ENCODE results near the gene BHLHE23. TPM values are rescaled to one million over a fixed set of nuclear protein-coding genes. Genes with fewer than 3 reads are reported as not detected.

Gene BHLHE23
- total RNA-seq, 1 donor from 2014 or later = not detected

GRCh38 chr20:63015662-63016361 lies 9.0 kb upstream of the BHLHE23 start:
- H3K4me1 Mint-ChIP-seq (ENCODE audit: unreplicated experiment) = peaks cover 22% of the 10 kb centered on the region
- no peak for DNase-seq (ENCODE audit: extremely low spot score, unreplicated experiment)
- TF ChIP-seq CTCF (conservative IDR thresholded peaks at IDR 0.05) = no peak
- no peak overlapping the region for H3K4me3 Mint-ChIP-seq
- H3K9me3 Mint-ChIP-seq = peaks cover 9% of the 10 kb centered on the region
- H3K36me3 Mint-ChIP-seq = no peaks in the 10 kb centered on the region
- peaks cover 57% of the 10 kb centered on the region for H3K27me3 Mint-ChIP-seq
- H3K27ac Mint-ChIP-seq = no peak overlapping the region

GRCh38 chr20:63015147-63015661 lies 8.4 kb upstream of the BHLHE23 start:
- no peak for TF ChIP-seq CTCF (conservative IDR thresholded peaks at IDR 0.05)

GRCh38 chr20:63014710-63015109 lies 7.9 kb upstream of the BHLHE23 start:
- peaks cover 22% of the 10 kb centered on the region for H3K4me1 Mint-ChIP-seq (ENCODE audit: unreplicated experiment)
- peaks cover 9% of the 10 kb centered on the region for H3K9me3 Mint-ChIP-seq
- H3K27ac Mint-ChIP-seq = peak overlapping the region; percentile 67
- no peak for TF ChIP-seq CTCF (conservative IDR thresholded peaks at IDR 0.05)
- peak overlapping the region; percentile 52 for H3K4me3 Mint-ChIP-seq
- DNase-seq (ENCODE audit: extremely low spot score, unreplicated experiment) = no peak
- no peaks in the 10 kb centered on the region for H3K36me3 Mint-ChIP-seq
- peaks cover 64% of the 10 kb centered on the region for H3K27me3 Mint-ChIP-seq

More at GRCh38 chr20:63015147-63015661, 8.4 kb upstream of the BHLHE23 start:
- Mint-ChIP-seq H3K27me3 (peaks cover 61% of the 10 kb centered on the region), H3K9me3 (peaks cover 9% of the 10 kb centered on the region), H3K4me3 (no peak overlapping the region), H3K27ac (peak overlapping the region; percentile 67), H3K4me1 (ENCODE audit: unreplicated experiment) (peaks cover 22% of the 10 kb centered on the region), H3K36me3 (no peaks in the 10 kb centered on the region)
- no peak for DNase-seq (ENCODE audit: extremely low spot score, unreplicated experiment)

DNA sequence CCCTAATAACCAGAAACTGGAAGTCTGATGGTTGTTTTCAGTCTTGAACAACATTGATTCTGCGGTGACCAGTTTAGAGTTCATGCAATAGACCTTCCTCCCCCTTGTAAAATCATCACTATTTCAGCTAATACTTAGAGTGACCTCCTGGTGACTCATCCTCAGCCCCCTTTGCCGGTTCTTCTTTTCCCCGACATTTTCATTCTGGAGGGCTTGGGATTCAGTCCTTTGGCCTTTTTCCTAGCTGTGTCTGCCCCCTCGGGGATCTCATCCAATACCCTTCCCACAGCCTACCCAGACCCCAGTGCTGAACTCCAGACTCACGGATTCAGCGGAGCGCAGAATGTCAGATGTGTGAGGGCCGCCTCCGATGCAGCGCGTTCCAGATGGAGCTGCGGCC lies 7.5 kb upstream of the BHLHE23 start:
- H3K36me3 Mint-ChIP-seq = no peaks in the 10 kb centered on the region
- peaks cover 18% of the 10 kb centered on the region for H3K4me1 Mint-ChIP-seq (ENCODE audit: unreplicated experiment)
- H3K27me3 Mint-ChIP-seq = peaks cover 59% of the 10 kb centered on the region
- H3K9me3 Mint-ChIP-seq = peaks cover 9% of the 10 kb centered on the region
- no peak overlapping the region for H3K27ac Mint-ChIP-seq
- DNase-seq (ENCODE audit: extremely low spot score, unreplicated experiment) = no peak
- TF ChIP-seq CTCF (conservative IDR thresholded peaks at IDR 0.05) = no peak
- H3K4me3 Mint-ChIP-seq = peak overlapping the region; percentile 26

DNA sequence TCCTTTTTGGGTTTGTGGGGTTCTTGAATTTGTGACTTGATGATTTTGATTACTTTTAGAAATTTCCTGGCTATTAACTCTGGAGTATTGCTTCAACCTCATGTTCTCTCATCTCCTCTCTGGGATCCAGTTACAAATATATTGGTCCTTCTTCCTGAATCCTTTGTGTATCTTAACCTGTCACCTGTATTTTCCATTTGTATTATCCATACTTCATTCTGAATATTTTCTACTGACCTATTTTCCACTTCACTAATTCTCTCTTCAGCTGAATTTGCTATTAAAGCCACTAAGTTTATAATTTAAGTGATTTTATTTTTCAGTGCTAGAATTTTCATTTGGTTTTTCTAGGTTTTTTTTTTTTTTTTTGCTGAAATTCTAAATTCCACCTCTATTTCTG lies 6.4 kb upstream of the BHLHE23 start:
- peaks cover 17% of the 10 kb centered on the region for H3K4me1 Mint-ChIP-seq (ENCODE audit: unreplicated experiment)

More for the DNA sequence above, 6.4 kb upstream of the BHLHE23 start:
- Mint-ChIP-seq H3K4me3 (no peak overlapping the region), H3K27ac (no peak overlapping the region), H3K27me3 (peaks cover 65% of the 10 kb centered on the region), H3K36me3 (no peaks in the 10 kb centered on the region), H3K9me3 (peaks cover 9% of the 10 kb centered on the region)
- DNase-seq (ENCODE audit: extremely low spot score, unreplicated experiment) = no peak
- no peak for TF ChIP-seq CTCF (conservative IDR thresholded peaks at IDR 0.05)
